K562 (cell line): ENCODE measurements around the gene RPS28. TPM values are rescaled to one million over a fixed set of nuclear protein-coding genes. Genes with fewer than 3 reads are reported as not detected.
A peak's percentile ranks its signal among the peaks of the same experiment; 100 is the strongest.

Experiments used
- CBX2 ChIP-seq: fragments of 200-600 bp; sonication (generic); IDR thresholded peaks from one replicate; pipeline ENCODE4 v1.6.1; 2012; ENCODE audit warnings: mild to moderate bottlenecking, low read length, inconsistent platforms; ENCODE audit not compliant: insufficient read depth, poor library complexity, severe bottlenecking
- CHCHD3 ChIP-seq: fragments of 250-450 bp; sonication (Bioruptor Pico); IDR thresholded peaks from 2 replicates; pipeline ENCODE4 v2.1.2; 2022; ENCODE audit warnings: mild to moderate bottlenecking
- EGR1 ChIP-seq: fragments of 450-650 bp; conservative IDR thresholded peaks from 2 replicates; pipeline ENCODE4 v1.6.1; 2017; ENCODE audit warnings: mild to moderate bottlenecking
- HSF4 ChIP-seq: fragments of 250-450 bp; sonication (Bioruptor Pico); IDR thresholded peaks from 2 replicates; pipeline ENCODE4 v2.1.2; 2022; ENCODE audit warnings: mild to moderate bottlenecking, moderate library complexity, borderline replicate concordance
- KDM4B ChIP-seq, 2 experiments: fragments of 450-650 bp in 1 of 2; sonication (generic) in 1 of 2; IDR thresholded peaks; 2 replicates each; pipeline ENCODE4 v1.6.1; 2016 to 2017; ENCODE audit warnings: borderline replicate concordance in 2 of 2, antibody characterized with exemption in 1 of 2, low read depth in 1 of 2, mild to moderate bottlenecking in 1 of 2
- MAFG ChIP-seq: fragments of 450-650 bp; conservative IDR thresholded peaks from 2 replicates; pipeline ENCODE4 v1.6.1; 2016; ENCODE audit warnings: missing genetic modification characterization, missing compliant biosample characterization
- MTA2 ChIP-seq: fragments of 450-650 bp; IDR thresholded peaks from 2 replicates; pipeline ENCODE4 v1.6.1; 2016; ENCODE audit warnings: low read depth
- TFE3 ChIP-seq: fragments of 450-650 bp; formaldehyde crosslinking; IDR thresholded peaks from 2 replicates; pipeline ENCODE4 v1.4.0; 2020; ENCODE audit warnings: mild to moderate bottlenecking, mixed read lengths
- THRAP3 ChIP-seq: fragments of 450-650 bp; IDR thresholded peaks from 2 replicates; pipeline ENCODE4 v1.6.1; 2016; ENCODE audit warnings: mild to moderate bottlenecking, inconsistent platforms, borderline replicate concordance
- ZNF431 ChIP-seq: sonication (generic); formaldehyde crosslinking; IDR thresholded peaks from 2 replicates; pipeline ENCODE4 v1.8.0; 2022; ENCODE audit warnings: mild to moderate bottlenecking, missing genetic modification reagents
- ZNF589 ChIP-seq: fragments of 200-800 bp; sonication (Bioruptor generic); IDR thresholded peaks from 2 replicates; pipeline ENCODE4 v1.6.1; 2016; ENCODE audit warnings: low read depth, missing genetic modification characterization, missing compliant biosample characterization
- ZNF696 ChIP-seq: fragments of 250-450 bp; sonication (Bioruptor Pico); conservative IDR thresholded peaks from 2 replicates; pipeline ENCODE4 v1.4.0; 2020; ENCODE audit warnings: mild to moderate bottlenecking, moderate library complexity
- polyA plus RNA-seq, 8 experiments: library from polyadenylated mRNA; depleted of rRNA in 4 of 8; stranded (reverse) in 5 of 8; unstranded in 3 of 8; fragments of >200 nt; fragmentation: Nextera tagmentation in 2 of 8; fragmentation: Illumina TruSeq in 1 of 8; extraction: Ambion mirVana in 2 of 8; extraction: Trizol in 1 of 8; gene quantifications; 2 replicates each; pipeline versions ENCODE4 v1.2.1 to v1.2.3, GENCODE V29; 2011 to 2014; ENCODE audit warnings: inconsistent platforms in 1 of 8, missing spikeins in 1 of 8
- total RNA-seq, 7 experiments: library from RNA; depleted of rRNA in 6 of 7; stranded (reverse); fragments of >200 nt in 6 of 7; fragmentation: Illumina TruSeq in 2 of 7; extraction: Trizol in 2 of 7; gene quantifications; 2 replicates each; pipeline versions ENCODE4 v1.2.1 to v1.2.3, GENCODE V29; 2011 to 2021; ENCODE audit warnings: low replicate concordance in 1 of 7
- TF ChIP-seq, protein P1 (sequence below), 2 experiments: fragments of 450-650 bp in 1 of 2; IDR thresholded peaks; 2 replicates each; pipeline ENCODE4 v1.6.1; 2011 to 2017; ENCODE audit warnings: low read depth in 2 of 2, antibody characterized with exemption in 1 of 2, borderline replicate concordance in 1 of 2, low read length in 1 of 2, mild to moderate bottlenecking in 1 of 2, mixed read lengths in 1 of 2; ENCODE audit not compliant: control insufficient read depth in 1 of 2
- TF ChIP-seq, protein P2 (sequence below): fragments of 450-650 bp; IDR thresholded peaks from 2 replicates; pipeline ENCODE4 v1.6.1; 2016; ENCODE audit warnings: borderline replicate concordance
- TF ChIP-seq, protein P3 (sequence below), 2 experiments: fragments of 150-350 bp in 1 of 2; IDR thresholded peaks; 2 replicates each; pipeline ENCODE4 v1.6.1; 2012 to 2016; ENCODE audit warnings: low read depth in 2 of 2, low read length in 2 of 2, mild to moderate bottlenecking in 1 of 2, moderate library complexity in 1 of 2

The RPS28 gene
- total and polyA plus RNA-seq, 9 of the 15 experiments (the other 6 are each of a cell fraction or from before 2014, with no cell fraction given): 165 to 2,827 (median 1,303) TPM

GRCh38 chr19:8352134-8352827, 31.0 kb downstream of the RPS28 start (continued):
- TF ChIP-seq, protein P1, sequence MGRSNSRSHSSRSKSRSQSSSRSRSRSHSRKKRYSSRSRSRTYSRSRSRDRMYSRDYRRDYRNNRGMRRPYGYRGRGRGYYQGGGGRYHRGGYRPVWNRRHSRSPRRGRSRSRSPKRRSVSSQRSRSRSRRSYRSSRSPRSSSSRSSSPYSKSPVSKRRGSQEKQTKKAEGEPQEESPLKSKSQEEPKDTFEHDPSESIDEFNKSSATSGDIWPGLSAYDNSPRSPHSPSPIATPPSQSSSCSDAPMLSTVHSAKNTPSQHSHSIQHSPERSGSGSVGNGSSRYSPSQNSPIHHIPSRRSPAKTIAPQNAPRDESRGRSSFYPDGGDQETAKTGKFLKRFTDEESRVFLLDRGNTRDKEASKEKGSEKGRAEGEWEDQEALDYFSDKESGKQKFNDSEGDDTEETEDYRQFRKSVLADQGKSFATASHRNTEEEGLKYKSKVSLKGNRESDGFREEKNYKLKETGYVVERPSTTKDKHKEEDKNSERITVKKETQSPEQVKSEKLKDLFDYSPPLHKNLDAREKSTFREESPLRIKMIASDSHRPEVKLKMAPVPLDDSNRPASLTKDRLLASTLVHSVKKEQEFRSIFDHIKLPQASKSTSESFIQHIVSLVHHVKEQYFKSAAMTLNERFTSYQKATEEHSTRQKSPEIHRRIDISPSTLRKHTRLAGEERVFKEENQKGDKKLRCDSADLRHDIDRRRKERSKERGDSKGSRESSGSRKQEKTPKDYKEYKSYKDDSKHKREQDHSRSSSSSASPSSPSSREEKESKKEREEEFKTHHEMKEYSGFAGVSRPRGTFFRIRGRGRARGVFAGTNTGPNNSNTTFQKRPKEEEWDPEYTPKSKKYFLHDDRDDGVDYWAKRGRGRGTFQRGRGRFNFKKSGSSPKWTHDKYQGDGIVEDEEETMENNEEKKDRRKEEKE (IDR thresholded peaks at IDR 0.05; ENCODE audit: borderline replicate concordance in 1 of 2, control insufficient read depth in 1 of 2, low read depth in 2 of 2, low read length in 1 of 2): peak in 1 of 2 experiments; percentile 51; a peak in 1 of 4 replicates
- TF ChIP-seq MAFG (tag): no peak
- TF ChIP-seq MTA2: peak; percentile 37; the same call in 1 of the 2 replicates
- TF ChIP-seq TFE3 (CRISPR knock-in tag): no peak
- no peak for TF ChIP-seq CBX2
- TF ChIP-seq ZNF431: no peak
- 0 out of 2 replicates have a peak, but pooled peaks have one; percentile 42 for TF ChIP-seq THRAP3
- TF ChIP-seq, protein P2, sequence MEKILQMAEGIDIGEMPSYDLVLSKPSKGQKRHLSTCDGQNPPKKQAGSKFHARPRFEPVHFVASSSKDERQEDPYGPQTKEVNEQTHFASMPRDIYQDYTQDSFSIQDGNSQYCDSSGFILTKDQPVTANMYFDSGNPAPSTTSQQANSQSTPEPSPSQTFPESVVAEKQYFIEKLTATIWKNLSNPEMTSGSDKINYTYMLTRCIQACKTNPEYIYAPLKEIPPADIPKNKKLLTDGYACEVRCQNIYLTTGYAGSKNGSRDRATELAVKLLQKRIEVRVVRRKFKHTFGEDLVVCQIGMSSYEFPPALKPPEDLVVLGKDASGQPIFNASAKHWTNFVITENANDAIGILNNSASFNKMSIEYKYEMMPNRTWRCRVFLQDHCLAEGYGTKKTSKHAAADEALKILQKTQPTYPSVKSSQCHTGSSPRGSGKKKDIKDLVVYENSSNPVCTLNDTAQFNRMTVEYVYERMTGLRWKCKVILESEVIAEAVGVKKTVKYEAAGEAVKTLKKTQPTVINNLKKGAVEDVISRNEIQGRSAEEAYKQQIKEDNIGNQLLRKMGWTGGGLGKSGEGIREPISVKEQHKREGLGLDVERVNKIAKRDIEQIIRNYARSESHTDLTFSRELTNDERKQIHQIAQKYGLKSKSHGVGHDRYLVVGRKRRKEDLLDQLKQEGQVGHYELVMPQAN: 0 out of 2 replicates have a peak, but pooled peaks have one; percentile 17
- no peak for TF ChIP-seq HSF4 (CRISPR knock-in tag)
- TF ChIP-seq KDM4B (IDR thresholded peaks at IDR 0.05; ENCODE audit: borderline replicate concordance in 2 of 2, low read depth in 1 of 2): no peak
- TF ChIP-seq EGR1: peak; percentile 62; the same call in 1 of the 2 replicates
- TF ChIP-seq ZNF696 (CRISPR knock-in tag): no peak
- TF ChIP-seq CHCHD3 (CRISPR knock-in tag): no peak
- TF ChIP-seq, protein P3, sequence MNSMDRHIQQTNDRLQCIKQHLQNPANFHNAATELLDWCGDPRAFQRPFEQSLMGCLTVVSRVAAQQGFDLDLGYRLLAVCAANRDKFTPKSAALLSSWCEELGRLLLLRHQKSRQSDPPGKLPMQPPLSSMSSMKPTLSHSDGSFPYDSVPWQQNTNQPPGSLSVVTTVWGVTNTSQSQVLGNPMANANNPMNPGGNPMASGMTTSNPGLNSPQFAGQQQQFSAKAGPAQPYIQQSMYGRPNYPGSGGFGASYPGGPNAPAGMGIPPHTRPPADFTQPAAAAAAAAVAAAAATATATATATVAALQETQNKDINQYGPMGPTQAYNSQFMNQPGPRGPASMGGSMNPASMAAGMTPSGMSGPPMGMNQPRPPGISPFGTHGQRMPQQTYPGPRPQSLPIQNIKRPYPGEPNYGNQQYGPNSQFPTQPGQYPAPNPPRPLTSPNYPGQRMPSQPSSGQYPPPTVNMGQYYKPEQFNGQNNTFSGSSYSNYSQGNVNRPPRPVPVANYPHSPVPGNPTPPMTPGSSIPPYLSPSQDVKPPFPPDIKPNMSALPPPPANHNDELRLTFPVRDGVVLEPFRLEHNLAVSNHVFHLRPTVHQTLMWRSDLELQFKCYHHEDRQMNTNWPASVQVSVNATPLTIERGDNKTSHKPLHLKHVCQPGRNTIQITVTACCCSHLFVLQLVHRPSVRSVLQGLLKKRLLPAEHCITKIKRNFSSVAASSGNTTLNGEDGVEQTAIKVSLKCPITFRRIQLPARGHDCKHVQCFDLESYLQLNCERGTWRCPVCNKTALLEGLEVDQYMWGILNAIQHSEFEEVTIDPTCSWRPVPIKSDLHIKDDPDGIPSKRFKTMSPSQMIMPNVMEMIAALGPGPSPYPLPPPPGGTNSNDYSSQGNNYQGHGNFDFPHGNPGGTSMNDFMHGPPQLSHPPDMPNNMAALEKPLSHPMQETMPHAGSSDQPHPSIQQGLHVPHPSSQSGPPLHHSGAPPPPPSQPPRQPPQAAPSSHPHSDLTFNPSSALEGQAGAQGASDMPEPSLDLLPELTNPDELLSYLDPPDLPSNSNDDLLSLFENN (IDR thresholded peaks at IDR 0.05; ENCODE audit: low read depth in 2 of 2, low read length in 2 of 2): no peak
- TF ChIP-seq ZNF589 (CRISPR knock-in tag): no peak
